CD14-positive monocyte (primary cell): ENCODE measurements around the gene NNAT. TPM values are rescaled to one million over a fixed set of nuclear protein-coding genes. Genes with fewer than 3 reads are reported as not detected.
"Not testable (repeated sequence)": the region's sequence is repeated elsewhere in the genome, so short reads cannot be mapped to it uniquely, and the experiment has no call there.

ENCODE experiments used
- DNase-seq, 3 donors: peaks; one replicate each; pipeline ENCODE4 v3.0.0-alpha.2; 2011 to 2022
- H2AFZ ChIP-seq: 2 replicates; pipeline ENCODE4 v1.6.0; 2012; ENCODE audit warnings: mild to moderate bottlenecking, low read depth, low read length, inconsistent platforms; ENCODE audit not compliant: insufficient read depth, poor library complexity, severe bottlenecking
- H3K27ac ChIP-seq, 2 donors: 1 replicate in 1 of 2; 2 replicates in 1 of 2; pipeline ENCODE4 v1.5.1; 2012 to 2013; ENCODE audit warnings: low read length in 2 of 2, control low read depth in 1 of 2, inconsistent platforms in 1 of 2, low read depth in 1 of 2, mild to moderate bottlenecking in 1 of 2
- H3K27me3 ChIP-seq, 2 donors: one replicate each; pipeline versions ENCODE4 v1.6.0 to v1.6.1; 2011 to 2013; ENCODE audit warnings: low read length in 2 of 2; ENCODE audit not compliant: control insufficient read depth in 2 of 2, insufficient read depth in 2 of 2
- H3K36me3 ChIP-seq, 2 donors: replicated peaks in 1 of 2; 1 replicate in 1 of 2; 2 replicates in 1 of 2; pipeline versions ENCODE4 v1.5.1 to v1.6.1; 2012 to 2013; ENCODE audit warnings: low read length in 2 of 2, control low read depth in 1 of 2, inconsistent platforms in 1 of 2, mild to moderate bottlenecking in 1 of 2; ENCODE audit not compliant: insufficient read depth in 2 of 2, control insufficient read depth in 1 of 2
- H3K4me1 ChIP-seq, 2 donors: 1 replicate in 1 of 2; 2 replicates in 1 of 2; pipeline versions ENCODE4 v1.5.1 to v1.6.1; 2012 to 2013; ENCODE audit warnings: low read length in 2 of 2, control low read depth in 1 of 2, inconsistent platforms in 1 of 2, mild to moderate bottlenecking in 1 of 2, moderate library complexity in 1 of 2; ENCODE audit not compliant: insufficient read depth in 2 of 2, control insufficient read depth in 1 of 2
- H3K4me2 ChIP-seq: replicated peaks from 2 replicates; pipeline ENCODE3; 2012; ENCODE audit warnings: low read length, moderate library complexity, mild to moderate bottlenecking; ENCODE audit not compliant: poor library complexity, severe bottlenecking; ENCODE audit errors: extremely low read depth
- H3K4me3 ChIP-seq, 3 experiments: fragments of 200-600 bp in 1 of 3; sonication (generic) in 1 of 3; replicated peaks in 1 of 3; 1 replicate in 2 of 3; 2 replicates in 1 of 3; pipeline ENCODE4 v1.5.1; 2011 to 2013; ENCODE audit warnings: low read length in 3 of 3, mild to moderate bottlenecking in 3 of 3, control low read depth in 2 of 3, low read depth in 2 of 3, inconsistent platforms in 1 of 3, moderate library complexity in 1 of 3
- H3K79me2 ChIP-seq: 2 replicates; pipeline ENCODE4 v1.6.0; 2012; ENCODE audit warnings: mild to moderate bottlenecking, control low read depth, inconsistent platforms, low read length, moderate library complexity; ENCODE audit not compliant: insufficient read depth
- H3K9ac ChIP-seq: 2 replicates; pipeline ENCODE4 v1.6.0; 2017; ENCODE audit warnings: low read length, mild to moderate bottlenecking; ENCODE audit not compliant: insufficient read depth, poor library complexity, severe bottlenecking
- H3K9me3 ChIP-seq, 2 donors: replicated peaks in 1 of 2; 1 replicate in 1 of 2; 2 replicates in 1 of 2; pipeline versions ENCODE4 v1.5.1 to v1.6.1; 2012 to 2013; ENCODE audit warnings: low read length in 2 of 2, control low read depth in 1 of 2; ENCODE audit not compliant: control insufficient read depth in 1 of 2, insufficient read depth in 1 of 2
- H4K20me1 ChIP-seq: 2 replicates; pipeline ENCODE4 v1.6.0; 2012; ENCODE audit warnings: mild to moderate bottlenecking, low read length, control low read depth, moderate library complexity; ENCODE audit not compliant: insufficient read depth
- H3K27ac Mint-ChIP-seq, 7 donors: one replicate each; pipeline ENCODE4 v1.8.0; 2020; ENCODE audit warnings: mild to moderate bottlenecking in 7 of 7, mixed read lengths in 7 of 7, moderate library complexity in 6 of 7, inconsistent platforms in 2 of 7
- H3K27me3 Mint-ChIP-seq, 3 donors: one replicate each; pipeline ENCODE4 v1.8.0; 2021 to 2022; ENCODE audit warnings: low read depth in 3 of 3, mild to moderate bottlenecking in 3 of 3, mixed read lengths in 3 of 3, moderate library complexity in 3 of 3, inconsistent platforms in 1 of 3
- H3K36me3 Mint-ChIP-seq, 2 donors: one replicate each; pipeline ENCODE4 v1.8.0; 2020; ENCODE audit warnings: mixed read lengths in 2 of 2, inconsistent platforms in 1 of 2, mild to moderate bottlenecking in 1 of 2
- H3K4me1 Mint-ChIP-seq: one replicate; pipeline ENCODE4 v1.8.0; 2020; ENCODE audit warnings: mild to moderate bottlenecking, mixed read lengths
- H3K4me3 Mint-ChIP-seq, 2 donors: one replicate each; pipeline ENCODE4 v1.8.0; 2020; ENCODE audit warnings: mild to moderate bottlenecking in 2 of 2, mixed read lengths in 2 of 2, moderate library complexity in 1 of 2
- H3K9me3 Mint-ChIP-seq, 7 donors: one replicate each; pipeline ENCODE4 v1.8.0; 2020 to 2022; ENCODE audit warnings: mixed read lengths in 7 of 7, mild to moderate bottlenecking in 6 of 7, moderate library complexity in 6 of 7, inconsistent platforms in 2 of 7
- CTCF ChIP-seq: fragments of 200-600 bp; IDR thresholded peaks from one replicate; pipeline ENCODE4 v1.8.0; 2022; ENCODE audit warnings: antibody characterized with exemption, mild to moderate bottlenecking
- WGBS: methylation state at CpG from one replicate; pipeline ENCODE4 v1.1.5; 2013; ENCODE audit warnings: missing lambda C conversion rate; ENCODE audit not compliant: insufficient coverage; 5-methylcytosine and 5-hydroxymethylcytosine counted together
- intact Hi-C, 2 donors: fragments of 100-400 bp; cut with micrococcal nuclease; formaldehyde crosslinking; loops; one replicate each; pipeline versions ENCODE4 v1.15.0 to v1.15.1; 2023
- polyA plus RNA-seq, 3 donors: library from polyadenylated mRNA; depleted of rRNA in 1 of 3; unstranded in 2 of 3; stranded (reverse) in 1 of 3; fragments of 300-500 nt in 2 of 3; fragments of >200 nt in 1 of 3; fragmentation: Illumina TruSeq in 2 of 3; gene quantifications; 1 replicate in 2 of 3; 2 replicates in 1 of 3; pipeline ENCODE4 v1.2.3, GENCODE V29; 2012 to 2021

Gene NNAT
- polyA plus RNA-seq, 3 donors, result not detected

- no peak overlapping the region for H3K9ac ChIP-seq
- H3K27me3 Mint-ChIP-seq, result peaks cover 11 to 16% (median 15%) of the 10 kb centered on the region in 3 donors
- H3K4me2 ChIP-seq, result no peak overlapping the region
Measured at GRCh38 chr20:37484331-37484730, 36.7 kb upstream of the NNAT start.

GRCh38 chr20:37486209-37486608 is 34.8 kb upstream of the NNAT start:
- H3K36me3 Mint-ChIP-seq, H3K4me1 ChIP-seq, H3K79me2 ChIP-seq, H3K4me3 Mint-ChIP-seq, H3K4me3 ChIP-seq, DNase-seq, intact Hi-C loops, H3K9me3 Mint-ChIP-seq, H3K27me3 ChIP-seq, H3K4me1 Mint-ChIP-seq, H4K20me1 ChIP-seq, H3K36me3 ChIP-seq, H2AFZ ChIP-seq, H3K9ac ChIP-seq, H3K9me3 ChIP-seq, H3K4me2 ChIP-seq, H3K27ac Mint-ChIP-seq, H3K27ac ChIP-seq: not testable (repeated sequence)
- no CpG with 5 or more reads among the region's 1 CpG for WGBS
- peaks cover 14 to 17% (median 16%) of the 10 kb centered on the region in 3 donors for H3K27me3 Mint-ChIP-seq

More at GRCh38 chr20:37484331-37484730, 36.7 kb upstream of the NNAT start:
- no peak overlapping the region for H3K4me3 ChIP-seq
- DNase-seq, result no peak
- no peaks in the 10 kb centered on the region for H3K36me3 ChIP-seq
- intact Hi-C loops, result no loop called here
- H3K4me3 Mint-ChIP-seq, result no peak overlapping the region
- no peak overlapping the region for H3K27ac ChIP-seq
- no peak overlapping the region for H2AFZ ChIP-seq
- no peaks in the 10 kb centered on the region for H3K36me3 Mint-ChIP-seq
- no peaks in the 10 kb centered on the region for H3K9me3 ChIP-seq
- H3K4me1 Mint-ChIP-seq, result peaks cover 5% of the 10 kb centered on the region
- no peaks in the 10 kb centered on the region for H4K20me1 ChIP-seq
- TF ChIP-seq CTCF, result no peak
- no peak overlapping the region for H3K27ac Mint-ChIP-seq
- no peaks in the 10 kb centered on the region for H3K79me2 ChIP-seq
- H3K9me3 Mint-ChIP-seq, result peaks cover 0 to 9% (median 4%) of the 10 kb centered on the region in 7 donors
- H3K27me3 ChIP-seq, result no peaks in the 10 kb centered on the region
- H3K4me1 ChIP-seq, result no peaks in the 10 kb centered on the region
- WGBS, result 100% methylated on average over 1 of the region's 3 CpGs
